IMR-90 (cell line): ENCODE measurements around the gene KCP. TPM values are rescaled to one million over a fixed set of nuclear protein-coding genes. Genes with fewer than 3 reads are reported as not detected.

Experiments used
- ATAC-seq: fragments of 200-7000 bp; cut with Tn5 transposase; 2 replicates; pipeline ENCODE4 v1.9.1; 2020; ENCODE audit warnings: low read depth, mild to moderate bottlenecking, moderate library complexity
- BruUV-seq: library from RNA; stranded (reverse); fragments of 400-500 nt; replicated peaks from 2 replicates; lab custom pipeline; 2021; lab: Mats Ljungman, UMichigan
- CTCF ChIA-PET: fragments of 300-600 bp; formaldehyde crosslinking; extraction: SDS; loops from one replicate; lab custom pipeline; 2021; ENCODE audit warnings: antibody characterized with exemption; lab: Yijun Ruan, JAX
- POLR2A ChIA-PET: fragments of 300-600 bp; sonication (Branson Sonifier 250); formaldehyde crosslinking; loops from one replicate; lab custom pipeline; 2022; ENCODE audit warnings: antibody characterized with exemption; ENCODE audit not compliant: unreplicated experiment; lab: Charles Lee
- DNase-seq: peaks from one replicate; pipeline ENCODE4 v3.0.0; 2013
- H2AFZ ChIP-seq: replicated peaks from 2 replicates; pipeline ENCODE3; 2013; ENCODE audit warnings: low read length, mild to moderate bottlenecking; ENCODE audit not compliant: poor library complexity
- H2AK5ac ChIP-seq: 2 replicates; pipeline ENCODE4 v1.6.1; 2013; ENCODE audit warnings: low read depth, low read length, inconsistent platforms
- H2AK9ac ChIP-seq: replicated peaks from 2 replicates; pipeline ENCODE3; 2013; ENCODE audit warnings: mild to moderate bottlenecking, low read depth, low read length, moderate library complexity; ENCODE audit not compliant: poor library complexity
- H2BK120ac ChIP-seq: 2 replicates; pipeline ENCODE4 v1.6.1; 2013; ENCODE audit warnings: low read depth, low read length, inconsistent platforms
- H2BK15ac ChIP-seq: 3 replicates; pipeline ENCODE4 v1.6.1; 2013; ENCODE audit warnings: low read depth, low read length, inconsistent platforms
- H2BK20ac ChIP-seq: 2 replicates; pipeline ENCODE4 v1.6.1; 2013; ENCODE audit warnings: low read depth, mild to moderate bottlenecking, inconsistent platforms, low read length, moderate library complexity
- H2BK5ac ChIP-seq: 2 replicates; pipeline ENCODE4 v1.6.1; 2013; ENCODE audit warnings: mild to moderate bottlenecking, low read depth, low read length, inconsistent platforms; ENCODE audit not compliant: poor library complexity, severe bottlenecking
- H3K14ac ChIP-seq: replicated peaks from 2 replicates; pipeline ENCODE4 v1.6.1; 2013; ENCODE audit warnings: low read depth, low read length, inconsistent platforms
- H3K18ac ChIP-seq: 2 replicates; pipeline ENCODE4 v1.6.1; 2013; ENCODE audit warnings: low read depth, low read length, control low read depth
- H3K23ac ChIP-seq: 2 replicates; pipeline ENCODE4 v1.6.1; 2013; ENCODE audit warnings: low read depth, low read length, inconsistent platforms
- H3K27ac ChIP-seq: 2 replicates; pipeline ENCODE4 v1.5.1; 2013; ENCODE audit warnings: mild to moderate bottlenecking, control low read depth, low read length; ENCODE audit not compliant: insufficient read depth
- H3K27me3 ChIP-seq: 2 replicates; pipeline ENCODE4 v1.6.1; 2013; ENCODE audit warnings: low read length; ENCODE audit not compliant: control insufficient read depth, insufficient read depth
- H3K36me3 ChIP-seq: 2 replicates; pipeline ENCODE4 v1.6.1; 2013; ENCODE audit warnings: low read length, mixed read lengths; ENCODE audit not compliant: control insufficient read depth, insufficient read depth
- H3K4ac ChIP-seq: 2 replicates; pipeline ENCODE4 v1.6.1; 2013; ENCODE audit warnings: low read depth, low read length, inconsistent platforms
- H3K4me1 ChIP-seq: 2 replicates; pipeline ENCODE4 v1.6.1; 2013; ENCODE audit warnings: low read length, mixed read lengths; ENCODE audit not compliant: control insufficient read depth, insufficient read depth
- H3K4me2 ChIP-seq: 2 replicates; pipeline ENCODE4 v1.6.1; 2013; ENCODE audit warnings: low read depth, mild to moderate bottlenecking, control low read depth, low read length, moderate library complexity
- H3K4me3 ChIP-seq: 2 replicates; pipeline ENCODE4 v1.5.1; 2013; ENCODE audit warnings: low read depth, mild to moderate bottlenecking, control low read depth, low read length, moderate library complexity; ENCODE audit not compliant: insufficient read depth
- H3K56ac ChIP-seq: 2 replicates; pipeline ENCODE4 v1.6.1; 2013; ENCODE audit warnings: low read length, inconsistent platforms; ENCODE audit not compliant: insufficient read depth; ENCODE audit errors: extremely low read depth
- H3K79me1 ChIP-seq, 2 experiments: 2 replicates each; pipeline ENCODE4 v1.6.1; 2013; ENCODE audit warnings: low read length in 2 of 2, inconsistent platforms in 1 of 2, low read depth in 1 of 2
- H3K9ac ChIP-seq: 2 replicates; pipeline ENCODE4 v1.6.1; 2013; ENCODE audit warnings: low read depth, low read length, control low read depth
- H3K9me1 ChIP-seq: 2 replicates; pipeline ENCODE4 v1.6.1; 2013; ENCODE audit warnings: low read length, inconsistent platforms; ENCODE audit not compliant: insufficient read depth
- H3K9me3 ChIP-seq: 2 replicates; pipeline ENCODE4 v1.6.1; 2013; ENCODE audit warnings: low read length; ENCODE audit not compliant: control insufficient read depth, insufficient read depth
- H4K20me1 ChIP-seq: 2 replicates; pipeline ENCODE4 v1.6.1; 2013; ENCODE audit warnings: low read length, inconsistent platforms; ENCODE audit not compliant: insufficient read depth
- H4K5ac ChIP-seq: 2 replicates; pipeline ENCODE4 v1.6.1; 2013; ENCODE audit warnings: mild to moderate bottlenecking, low read depth, low read length, control low read depth
- H4K8ac ChIP-seq, 2 experiments: 2 replicates each; pipeline ENCODE4 v1.6.1; 2013; ENCODE audit warnings: low read depth in 2 of 2, low read length in 2 of 2, control low read depth in 1 of 2, inconsistent platforms in 1 of 2
- H4K91ac ChIP-seq: 2 replicates; pipeline ENCODE4 v1.6.1; 2013; ENCODE audit warnings: low read depth, low read length, inconsistent platforms; ENCODE audit not compliant: insufficient read depth
- FOS ChIP-seq: fragments of 150-350 bp; IDR thresholded peaks from 2 replicates; pipeline ENCODE4 v1.6.1; 2016; ENCODE audit warnings: low read depth, low read length
- MXI1 ChIP-seq: IDR thresholded peaks from 2 replicates; pipeline ENCODE4 v1.6.1; 2012; ENCODE audit warnings: low read depth, mild to moderate bottlenecking, low read length, moderate library complexity, borderline replicate concordance
- NFE2L2 ChIP-seq: fragments of 150-350 bp; IDR thresholded peaks from 2 replicates; pipeline ENCODE4 v1.6.1; 2016; ENCODE audit warnings: low read depth, mild to moderate bottlenecking, low read length
- RAD21 ChIP-seq: IDR thresholded peaks from 2 replicates; pipeline ENCODE4 v1.6.1; 2012; ENCODE audit warnings: low read length, improper control_type of control experiment
- RCOR1 ChIP-seq: IDR thresholded peaks from 2 replicates; pipeline ENCODE4 v1.6.1; 2012; ENCODE audit warnings: mild to moderate bottlenecking, low read length, improper control_type of control experiment; ENCODE audit not compliant: insufficient replicate concordance
- RFX5 ChIP-seq: IDR thresholded peaks from 2 replicates; pipeline ENCODE4 v1.8.0; 2012; ENCODE audit warnings: low read depth, mild to moderate bottlenecking, low read length, moderate library complexity
- WGBS, 2 experiments: methylation state at CpG; one replicate each; pipeline versions ENCODE4 v1.1.5 to v1.1.7; 2013; ENCODE audit warnings: missing lambda C conversion rate in 2 of 2; ENCODE audit not compliant: insufficient read length in 1 of 2; ENCODE audit errors: extremely low coverage in 2 of 2; 5-methylcytosine and 5-hydroxymethylcytosine counted together
- dilution Hi-C: fragments of 300-500 bp; cut with HindIII; formaldehyde crosslinking; loops from one replicate; pipeline ENCODE4 v1.14.3; 2018; ENCODE audit warnings: low sequenced_read_pairs; ENCODE audit not compliant: unreplicated experiment
- in situ Hi-C: fragments of 300-500 bp; cut with MboI; formaldehyde crosslinking; loops from 3 replicates; pipeline ENCODE4 v1.14.3; 2019; ENCODE audit warnings: low sequenced_read_pairs, inconsistent platforms, mixed read lengths
- intact Hi-C: fragments of 100-400 bp; cut with micrococcal nuclease; formaldehyde crosslinking; loops from 2 replicates; pipeline ENCODE4 v1.10.0; 2022
- polyA plus RNA-seq, 3 experiments: library from polyadenylated mRNA; depleted of rRNA; stranded (reverse); fragments of >200 nt; gene quantifications; 2 replicates each; pipeline ENCODE4 v1.2.3, GENCODE V29; 2012; ENCODE audit warnings: low replicate concordance in 1 of 3
- total RNA-seq: library from RNA; depleted of rRNA; stranded (reverse); fragments of >200 nt; gene quantifications from 2 replicates; pipeline ENCODE4 v1.2.3, GENCODE V29; 2012
- TF ChIP-seq, protein P1 (sequence below): fragments of 150-350 bp; IDR thresholded peaks from 2 replicates; pipeline ENCODE4 v1.6.1; 2017; ENCODE audit warnings: mild to moderate bottlenecking, antibody characterized with exemption, low read length, low read depth

Gene KCP
- total and polyA plus RNA-seq, 2 of the 4 experiments (the other 2 are of a cell fraction): 0.03 TPM; not detected in 1

DNA sequence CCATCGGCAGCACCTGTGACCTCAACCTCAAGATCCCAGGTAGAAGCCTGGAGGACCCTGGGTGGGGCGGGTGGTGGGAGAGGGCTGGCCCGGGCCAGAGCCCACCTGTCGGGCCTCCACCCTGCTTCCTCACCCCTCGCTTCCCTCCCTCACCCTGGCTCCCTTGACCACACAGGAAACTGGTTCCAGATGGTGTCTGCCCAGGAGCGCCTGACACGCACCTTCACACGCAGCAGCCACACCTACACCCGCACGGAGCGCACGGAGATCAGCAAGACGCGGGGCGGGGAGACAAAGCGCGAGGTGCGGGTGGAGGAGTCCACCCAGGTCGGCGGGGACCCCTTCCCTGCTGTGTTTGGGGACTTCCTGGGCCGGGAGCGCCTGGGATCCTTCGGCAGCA is 56.7 kb downstream of the KCP start:
- Histone ChIP-seq H3K4me3 (no peak overlapping the region), H3K14ac (no peak overlapping the region), H3K9ac (no peak overlapping the region), H2BK20ac (no peak overlapping the region), H2BK15ac (no peak overlapping the region), H4K8ac (no peak overlapping the region), H2BK120ac (no peak overlapping the region), H3K36me3 (peaks cover 84% of the 10 kb centered on the region), H2BK5ac (no peak overlapping the region), H3K4me2 (no peak overlapping the region), H3K9me3 (no peaks in the 10 kb centered on the region), H3K79me1 (peaks cover 26 to 42% of the 10 kb centered on the region in 2 experiments), H3K4ac (no peak overlapping the region), H3K56ac (no peak overlapping the region), H3K9me1 (no peaks in the 10 kb centered on the region), H3K18ac (no peak overlapping the region), H4K5ac (no peak overlapping the region), H2AK9ac (no peak overlapping the region), H3K27ac (no peak overlapping the region), H3K23ac (no peak overlapping the region), H3K27me3 (no peaks in the 10 kb centered on the region), H2AK5ac (no peak overlapping the region), H3K4me1 (no peaks in the 10 kb centered on the region), H4K20me1 (peaks cover 47% of the 10 kb centered on the region), H4K91ac (no peak overlapping the region), H2AFZ (no peak overlapping the region)
- ChIA-PET POLR2A (no interaction called here), CTCF (no interaction called here)
- ATAC-seq (no peak), DNase-seq (no peak)
- in situ Hi-C loops: no loop called here
- dilution Hi-C loops: no loop called here
- intact Hi-C loops: no loop called here
- WGBS, 2 experiments: 94% methylated on average over 18 of the region's 23 CpGs; no CpG with 5 or more reads in 1 of the 2 experiments
- TSS peak; percentile 37 for BruUV-seq
- TF ChIP-seq NFE2L2: no peak
- TF ChIP-seq, protein P1, sequence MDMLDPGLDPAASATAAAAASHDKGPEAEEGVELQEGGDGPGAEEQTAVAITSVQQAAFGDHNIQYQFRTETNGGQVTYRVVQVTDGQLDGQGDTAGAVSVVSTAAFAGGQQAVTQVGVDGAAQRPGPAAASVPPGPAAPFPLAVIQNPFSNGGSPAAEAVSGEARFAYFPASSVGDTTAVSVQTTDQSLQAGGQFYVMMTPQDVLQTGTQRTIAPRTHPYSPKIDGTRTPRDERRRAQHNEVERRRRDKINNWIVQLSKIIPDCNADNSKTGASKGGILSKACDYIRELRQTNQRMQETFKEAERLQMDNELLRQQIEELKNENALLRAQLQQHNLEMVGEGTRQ: no peak
- TF ChIP-seq MXI1: no peak
- TF ChIP-seq RFX5: no peak
- no peak for TF ChIP-seq RCOR1
- no peak for TF ChIP-seq FOS
- no peak for TF ChIP-seq RAD21
